GM18867 (cell line): ENCODE measurements around the gene RCC1.
"Not testable (repeated sequence)": the region's sequence is repeated elsewhere in the genome, so short reads cannot be mapped to it uniquely, and the experiment has no call there.

Source experiments
- ATAC-seq: cut with Tn5 transposase; IDR thresholded peaks from one replicate; pipeline ENCODE4 v1.9.1; 2021; ENCODE audit warnings: mild to moderate bottlenecking, moderate library complexity; ENCODE audit not compliant: unreplicated experiment

The RCC1 gene

DNA sequence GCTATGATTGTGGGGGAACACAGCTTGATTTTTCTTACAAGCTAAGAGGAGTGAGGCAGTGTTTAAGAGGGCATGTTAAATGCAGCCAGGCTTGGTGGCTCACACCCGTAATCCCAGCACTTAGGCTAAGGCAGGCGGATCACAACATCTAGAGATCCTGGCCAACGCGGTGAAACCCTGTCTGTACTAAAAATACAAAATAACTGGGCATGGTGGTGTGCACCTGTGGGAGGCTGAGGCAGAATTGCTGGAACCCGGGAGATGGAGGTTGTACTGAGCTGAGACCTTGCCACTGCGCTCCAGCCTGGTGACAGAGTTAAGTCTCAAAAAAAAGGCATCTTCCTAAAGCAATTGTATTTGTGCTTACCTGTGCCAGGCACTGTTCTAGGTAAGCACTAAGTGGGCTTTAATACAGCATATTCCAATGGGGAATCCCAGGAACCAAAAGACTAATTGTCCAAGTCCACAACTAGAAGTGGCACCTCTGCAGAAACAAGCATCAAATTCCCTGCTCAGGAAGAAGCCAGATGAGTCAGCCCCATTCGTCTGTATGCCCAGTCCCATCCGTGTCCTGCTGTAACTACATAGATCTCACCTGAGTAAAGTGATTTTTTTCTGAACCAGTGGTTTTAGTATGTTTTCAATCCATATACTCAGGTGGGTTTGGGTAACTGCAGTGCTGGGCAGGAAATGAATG is 4.6 kb downstream of the RCC1 start:
- ATAC-seq = no peak

DNA sequence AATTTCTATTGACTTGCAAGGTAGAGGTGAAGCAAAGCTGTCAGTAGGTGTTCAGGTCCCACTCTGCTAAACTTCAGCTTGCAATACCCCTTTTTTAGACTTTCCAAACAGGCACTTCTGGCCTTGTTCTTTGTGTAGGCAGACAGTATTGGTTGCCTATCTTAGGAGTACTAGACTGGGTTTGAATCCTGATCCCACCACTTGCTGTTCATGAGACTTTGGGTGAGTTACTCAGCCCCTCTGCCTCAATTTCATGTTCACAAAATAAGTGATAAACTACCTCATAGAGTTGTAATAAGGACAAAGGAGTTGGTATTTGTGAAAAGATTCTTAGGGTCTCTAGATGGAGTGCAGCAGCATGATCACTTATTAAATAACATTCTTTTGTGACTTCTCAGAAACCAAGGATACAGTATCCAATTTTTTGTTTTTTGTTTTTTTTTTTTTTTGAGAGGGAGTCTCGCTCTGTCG is 5.2 kb downstream of the RCC1 start:
- no peak for ATAC-seq

DNA sequence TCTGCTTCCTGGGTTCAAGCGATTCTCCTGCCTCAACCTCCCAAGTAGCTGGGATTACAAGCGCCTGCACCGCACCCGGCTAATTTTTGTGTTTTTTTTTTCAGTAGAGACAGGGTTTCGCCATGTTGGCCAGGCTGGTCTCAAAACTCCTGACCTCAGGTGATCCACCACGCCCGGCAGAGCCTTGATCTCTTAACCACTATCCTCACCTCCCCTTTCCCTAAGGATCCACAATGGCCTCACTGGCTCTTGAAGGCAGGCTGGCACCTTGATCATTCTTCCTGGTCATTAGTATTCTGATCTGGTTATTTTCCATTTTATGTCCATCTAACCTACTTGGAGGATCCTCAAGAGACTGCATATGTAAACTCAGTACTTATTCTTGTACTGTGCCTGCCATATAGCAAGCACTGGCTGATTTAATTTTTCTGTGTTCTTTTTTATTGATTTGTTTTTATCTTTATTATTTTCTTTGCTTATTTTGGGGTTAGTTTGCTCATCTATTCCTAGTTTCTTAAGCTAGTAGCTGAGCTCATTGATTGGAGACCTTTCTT is 6.3 kb downstream of the RCC1 start:
- no peak for ATAC-seq

DNA sequence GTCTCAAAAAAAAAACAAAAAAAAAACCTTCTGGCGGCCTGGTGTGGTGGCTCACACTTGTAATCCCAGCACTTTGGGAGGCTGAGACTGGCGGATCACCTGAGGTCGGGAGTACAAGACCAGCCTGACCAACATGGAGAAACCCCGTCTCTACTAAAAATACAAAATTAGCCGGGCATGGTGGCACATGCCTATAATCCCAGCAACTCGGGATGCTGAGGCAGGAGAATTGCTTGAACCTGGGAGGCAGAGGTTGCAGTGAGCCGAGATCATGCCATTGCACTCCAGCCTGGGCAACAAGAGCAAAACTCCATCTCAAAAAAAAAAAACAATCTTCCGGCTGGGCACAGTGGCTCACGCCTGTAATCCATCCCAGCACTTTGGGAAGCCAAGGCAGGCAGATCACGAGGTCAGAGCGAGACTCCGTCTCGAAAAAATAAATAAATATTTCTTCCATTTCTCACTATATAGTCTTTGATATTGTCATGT is 8.6 kb downstream of the RCC1 start:
- ATAC-seq = not testable (repeated sequence)

DNA sequence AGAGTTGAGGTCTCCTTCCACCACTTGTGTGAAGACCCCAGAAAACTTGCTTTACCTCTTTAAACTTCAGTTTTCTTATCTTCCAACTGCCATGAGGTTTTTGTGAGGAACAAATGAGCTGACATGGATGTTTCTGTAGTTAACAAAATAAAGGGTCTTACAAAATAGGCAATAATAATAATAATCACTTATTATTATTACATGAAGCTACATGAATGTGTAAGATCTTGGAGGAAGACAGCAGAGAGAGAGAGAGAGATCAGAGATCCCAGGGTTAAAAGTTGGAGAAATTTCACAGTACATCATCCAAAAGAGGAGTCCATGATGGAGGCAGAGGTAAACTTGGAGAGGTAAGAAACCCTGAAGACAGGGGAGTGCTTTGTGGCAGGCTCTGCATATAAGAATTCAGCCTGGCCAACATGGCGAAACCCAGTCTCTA is 10.7 kb downstream of the RCC1 start:
- ATAC-seq = no peak

DNA sequence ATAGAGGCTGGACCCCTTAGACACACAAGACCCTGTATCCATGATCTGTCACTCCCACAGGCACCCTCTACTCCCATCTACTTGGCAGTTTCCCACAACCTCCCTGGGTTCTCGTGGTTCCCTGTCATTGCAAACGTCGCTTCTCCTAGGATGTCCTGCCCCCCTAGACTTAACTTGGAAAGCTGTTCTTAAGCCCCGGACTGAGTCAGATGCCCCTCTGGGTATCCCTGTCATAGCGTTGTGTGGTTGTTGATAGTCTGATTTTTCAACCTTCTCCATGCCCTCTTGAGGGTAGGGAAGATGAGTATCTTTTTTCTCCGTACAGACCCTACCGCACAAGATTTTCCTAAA is 11.8 kb downstream of the RCC1 start:
- ATAC-seq = peak; percentile 1

DNA sequence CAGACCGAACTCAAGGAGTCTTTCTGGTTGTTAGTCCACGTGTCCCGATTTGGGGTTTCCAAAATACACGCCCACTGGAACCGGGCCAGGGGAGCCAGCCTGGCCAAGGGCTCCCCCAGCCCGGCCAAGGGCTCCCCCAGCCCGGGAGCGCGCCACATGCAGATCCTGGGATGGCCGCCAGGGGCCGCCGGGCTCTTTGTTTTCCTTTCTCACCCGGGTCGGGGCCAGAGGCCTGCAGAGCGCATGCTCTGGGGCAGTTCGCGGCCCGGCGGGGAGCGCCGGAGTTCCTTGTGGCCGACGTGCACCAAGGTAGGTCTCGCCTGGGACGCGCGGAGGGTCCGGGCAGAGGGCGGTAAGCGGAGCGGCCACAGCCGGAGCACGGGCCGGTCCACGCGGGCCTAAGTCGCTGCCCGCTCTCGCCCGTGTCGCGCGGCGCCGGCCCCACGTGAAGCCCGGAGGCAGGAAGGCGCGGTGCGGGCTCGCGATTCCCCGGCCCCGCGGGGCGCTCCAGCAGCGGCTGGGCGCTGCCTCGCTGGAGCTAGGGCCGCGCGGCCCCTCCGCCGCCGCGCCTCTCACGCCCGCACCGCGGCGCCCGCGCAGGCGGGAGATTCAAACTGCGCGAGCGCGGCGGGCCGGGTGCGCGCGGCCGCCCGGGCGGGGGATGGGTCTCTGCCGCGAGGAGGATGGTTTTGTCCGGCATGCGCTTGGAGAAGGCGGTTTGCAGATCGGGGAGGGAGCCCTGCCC is 12.3 kb downstream of the RCC1 start:
- ATAC-seq = peak; percentile 74

DNA sequence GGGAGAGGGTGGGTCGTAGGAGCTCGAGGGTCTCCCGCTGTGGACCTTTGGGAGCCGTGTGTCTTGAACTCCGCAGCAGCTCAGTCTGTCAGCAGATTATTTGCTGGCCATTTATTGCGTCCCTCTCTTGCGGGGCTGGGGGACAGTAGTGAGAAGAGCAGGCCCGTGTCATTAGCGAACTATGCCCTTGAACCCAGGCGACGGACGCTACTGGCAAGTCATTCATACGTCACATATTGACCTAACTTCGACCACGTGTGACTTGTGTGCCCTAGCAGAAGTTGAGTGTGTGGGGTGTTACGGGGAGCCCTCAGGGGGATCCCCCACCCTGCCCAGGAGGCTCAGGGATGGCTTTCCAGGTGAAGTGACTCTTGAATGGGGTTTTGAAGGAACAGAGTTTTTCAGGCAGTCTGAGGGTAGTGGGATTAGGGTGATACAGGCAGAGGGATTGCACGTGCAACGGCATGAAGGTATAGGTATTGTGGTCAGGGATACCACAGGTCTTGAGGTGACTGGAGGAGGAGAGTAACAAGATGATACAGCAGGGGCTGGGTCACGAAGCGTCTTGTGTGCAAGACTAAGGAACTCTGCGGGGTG is 13.0 kb downstream of the RCC1 start:
- ATAC-seq = peak; percentile 23

DNA sequence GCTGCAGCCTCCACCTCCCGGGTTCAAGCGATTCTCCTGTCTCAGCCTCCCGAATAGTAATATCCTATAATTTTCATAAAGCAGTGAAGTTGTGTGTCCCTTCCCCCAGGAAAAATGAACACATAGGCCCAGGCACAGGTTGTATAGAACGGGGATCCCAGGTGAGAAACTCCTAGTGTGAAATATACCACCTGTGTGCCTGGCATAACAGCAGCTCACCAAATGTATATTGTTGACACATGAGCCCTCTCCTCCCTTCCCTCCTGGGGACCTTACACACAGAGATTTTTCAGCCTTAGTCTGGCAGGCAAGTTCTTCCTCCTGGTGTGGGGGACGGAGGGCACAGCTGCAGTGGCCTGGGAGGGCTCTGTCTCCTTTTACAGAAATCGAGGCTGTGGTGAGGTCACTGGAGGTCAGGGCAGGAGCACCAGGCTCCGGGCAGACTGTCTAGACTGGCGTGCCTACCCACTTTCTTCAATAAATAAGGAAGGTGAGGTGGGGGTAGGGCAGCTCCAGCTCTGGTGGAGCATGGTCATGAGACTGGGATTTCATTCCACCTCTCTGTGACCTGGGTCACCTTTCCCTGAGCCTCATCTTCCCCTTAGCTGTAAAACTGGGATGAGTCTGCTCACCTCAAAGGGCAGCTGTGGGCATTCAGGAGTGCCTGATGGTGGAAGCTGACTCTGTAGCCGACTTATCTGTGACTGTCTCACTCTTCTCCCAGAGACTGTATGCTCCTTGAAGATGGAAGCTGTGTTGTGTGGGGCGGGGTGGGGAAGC is 14.3 kb downstream of the RCC1 start:
- no peak for ATAC-seq

DNA sequence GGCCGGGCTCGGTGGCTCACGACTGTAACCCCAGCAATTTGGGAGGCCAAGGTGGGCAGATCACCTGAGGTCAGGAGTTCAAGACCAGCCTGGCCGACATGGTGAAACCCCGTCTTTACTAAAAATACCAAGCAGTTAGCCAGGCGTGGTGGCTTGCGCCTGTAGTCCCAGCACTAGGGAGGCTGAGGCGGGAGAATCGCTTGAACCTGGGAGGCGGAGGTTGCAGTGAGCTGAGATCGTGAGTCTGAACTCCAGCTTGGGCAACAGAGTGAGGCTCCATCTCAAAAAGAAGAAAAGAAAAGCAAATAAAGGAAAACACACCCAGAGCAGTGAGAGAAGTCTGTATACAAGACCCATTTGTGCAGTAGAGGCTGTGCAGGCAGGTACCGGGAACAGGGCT is 15.0 kb downstream of the RCC1 start:
- ATAC-seq = not testable (repeated sequence)

DNA sequence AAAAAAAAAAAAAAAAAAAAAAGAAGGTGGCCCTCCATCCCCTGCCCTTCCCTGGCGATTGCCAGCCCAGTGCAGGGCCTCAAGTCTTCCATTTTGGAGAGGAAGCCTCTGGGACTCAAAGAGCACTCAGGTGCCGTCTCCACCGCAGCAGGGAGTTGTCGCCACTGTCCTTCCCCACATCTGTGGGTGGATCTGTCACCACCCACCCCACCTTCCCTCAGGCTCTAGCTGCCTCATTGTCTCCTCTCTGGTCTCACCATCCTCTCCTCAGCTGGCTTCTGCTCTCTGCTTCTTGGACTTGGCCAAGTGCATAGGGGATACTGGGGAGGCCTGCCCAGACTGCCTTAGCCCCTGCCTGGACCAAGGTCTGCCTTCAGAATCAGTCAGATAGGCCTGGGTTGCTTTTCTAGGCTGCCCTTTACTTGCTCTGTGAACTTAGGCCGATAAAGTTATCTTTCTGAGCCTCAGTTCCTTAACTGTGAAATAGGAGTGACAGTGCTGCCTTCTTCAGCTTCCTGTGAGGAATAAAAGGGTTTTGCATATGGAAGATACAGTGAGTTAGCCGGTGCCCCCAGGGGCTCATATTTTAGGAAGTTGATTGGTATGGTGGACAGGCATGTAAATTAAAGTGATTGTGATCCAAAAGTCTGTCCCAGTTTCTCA is 15.8 kb downstream of the RCC1 start:
- ATAC-seq = no peak

DNA sequence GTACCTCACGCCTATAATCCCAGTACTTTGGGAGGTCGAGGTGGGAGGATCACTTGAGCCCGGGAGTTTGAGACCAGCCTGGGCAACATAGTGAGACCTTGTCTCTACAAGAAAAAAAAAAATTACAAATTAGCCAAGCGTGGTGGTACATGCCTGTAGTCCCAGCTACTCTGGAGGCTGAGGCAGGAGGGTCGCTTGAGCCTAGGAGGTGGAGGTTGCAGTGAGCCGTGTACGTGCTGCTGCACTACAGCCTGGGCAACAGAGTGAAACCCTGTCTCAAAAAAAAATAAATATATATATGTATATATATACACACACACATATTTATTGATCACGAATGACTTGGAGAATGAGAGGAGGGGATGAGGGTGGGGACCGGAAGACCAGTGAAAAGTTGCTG is 16.7 kb downstream of the RCC1 start:
- not testable (repeated sequence) for ATAC-seq

DNA sequence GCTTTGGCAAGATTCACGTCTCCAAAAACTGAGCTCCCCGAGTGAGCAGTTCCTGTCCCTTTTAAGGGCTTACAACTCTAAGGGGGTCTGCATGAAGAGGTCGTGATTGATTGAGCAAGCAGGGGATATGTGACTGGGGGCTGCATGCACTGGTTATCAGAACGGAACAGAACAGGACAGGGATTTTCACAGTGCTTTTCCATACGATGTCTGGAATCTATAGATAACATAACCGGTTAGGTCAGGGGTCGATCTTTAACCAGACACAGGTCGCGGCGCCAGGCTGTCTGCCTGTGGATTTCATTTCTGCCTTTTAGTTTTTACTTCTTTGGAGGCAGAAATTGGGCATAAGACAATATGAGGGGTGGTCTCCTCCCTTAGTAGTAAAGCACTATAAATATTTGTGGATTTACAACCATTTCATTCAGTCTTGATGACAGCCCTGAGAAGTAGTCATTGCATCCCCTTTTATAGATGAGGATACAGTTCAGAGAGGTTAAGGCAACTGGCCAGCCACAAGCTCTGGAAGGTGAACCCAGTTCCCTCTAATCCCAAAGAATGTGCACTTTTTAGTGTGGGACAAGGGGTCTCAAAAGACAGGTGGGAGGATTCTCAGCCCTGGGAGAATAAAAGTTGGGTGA is 19.3 kb downstream of the RCC1 start:
- ATAC-seq = not testable (repeated sequence)

DNA sequence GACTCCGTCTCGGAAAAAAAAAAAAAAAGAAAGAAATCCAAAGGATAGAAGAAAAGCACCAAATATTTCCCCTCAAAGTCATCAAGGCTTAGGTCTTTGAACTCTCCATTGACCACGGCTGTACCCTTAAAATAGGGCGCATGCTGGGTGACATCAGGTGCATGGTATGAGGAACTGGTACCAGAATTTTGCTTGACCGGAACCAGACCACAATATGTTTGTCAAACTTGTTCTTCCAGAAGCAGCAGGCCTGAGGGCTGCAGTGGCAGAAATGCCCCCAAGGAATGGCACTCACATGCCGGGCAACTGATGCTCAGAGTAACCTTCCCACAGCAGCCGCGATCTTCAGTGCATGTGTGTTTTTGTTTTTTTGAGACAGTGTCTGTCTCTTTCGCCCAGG is 21.0 kb downstream of the RCC1 start:
- no peak for ATAC-seq

DNA sequence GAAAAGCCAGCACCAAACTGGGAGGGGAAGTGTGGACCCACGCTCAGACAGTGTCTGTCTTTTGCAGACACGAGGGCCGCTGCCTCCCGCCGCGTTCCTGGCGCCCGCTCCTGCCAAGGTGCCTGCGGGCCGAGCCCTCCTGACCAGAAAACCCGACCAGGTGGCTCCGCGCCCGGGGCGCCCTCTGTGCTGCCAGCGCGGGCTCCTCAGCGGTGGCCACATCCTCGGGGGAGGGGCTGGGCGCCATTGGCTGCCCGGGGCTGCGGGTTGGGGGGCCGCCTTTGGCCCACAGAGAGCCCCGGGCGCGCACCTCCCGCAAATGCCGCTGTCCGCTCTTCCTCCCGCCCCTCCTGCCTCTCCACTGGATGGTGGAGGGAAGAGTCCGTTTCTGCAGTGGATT is 24.6 kb downstream of the RCC1 start:
- no peak for ATAC-seq

DNA sequence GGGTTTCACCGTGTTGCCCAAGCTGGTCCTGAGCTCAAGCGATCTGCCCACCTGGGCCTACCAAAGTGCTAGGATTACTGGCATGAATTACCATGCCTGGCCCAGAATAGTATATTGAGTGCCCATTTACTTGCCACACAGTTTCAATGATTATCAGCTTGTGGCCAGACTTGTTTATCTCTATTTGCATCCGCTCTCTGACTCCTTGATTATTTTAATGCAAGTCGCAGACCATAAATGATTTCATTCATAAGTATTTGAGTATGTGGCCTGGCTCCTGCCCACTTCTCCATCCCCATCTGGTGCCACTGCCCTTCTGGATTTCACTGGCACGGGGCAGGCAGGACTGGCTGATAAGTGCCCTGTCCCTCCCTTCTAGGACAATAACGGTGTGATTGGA is 28.8 kb downstream of the RCC1 start:
- no peak for ATAC-seq

DNA sequence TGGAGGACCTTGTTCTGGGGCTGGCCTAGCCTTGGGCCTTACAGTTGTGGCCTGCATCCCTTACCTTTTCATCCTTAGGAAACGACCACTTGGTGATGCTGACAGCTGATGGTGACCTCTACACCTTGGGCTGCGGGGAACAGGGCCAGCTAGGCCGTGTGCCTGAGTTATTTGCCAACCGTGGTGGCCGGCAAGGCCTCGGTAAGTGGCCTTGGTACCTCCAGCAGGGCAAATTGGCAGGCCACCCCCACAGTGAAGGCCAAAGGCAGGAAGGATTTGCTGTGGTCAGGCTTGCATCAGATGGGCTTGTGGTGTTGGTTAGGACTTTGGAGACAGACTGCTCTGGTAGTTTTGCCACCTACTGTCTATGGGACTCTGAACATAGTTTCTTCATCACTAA is 29.3 kb downstream of the RCC1 start:
- no peak for ATAC-seq

DNA sequence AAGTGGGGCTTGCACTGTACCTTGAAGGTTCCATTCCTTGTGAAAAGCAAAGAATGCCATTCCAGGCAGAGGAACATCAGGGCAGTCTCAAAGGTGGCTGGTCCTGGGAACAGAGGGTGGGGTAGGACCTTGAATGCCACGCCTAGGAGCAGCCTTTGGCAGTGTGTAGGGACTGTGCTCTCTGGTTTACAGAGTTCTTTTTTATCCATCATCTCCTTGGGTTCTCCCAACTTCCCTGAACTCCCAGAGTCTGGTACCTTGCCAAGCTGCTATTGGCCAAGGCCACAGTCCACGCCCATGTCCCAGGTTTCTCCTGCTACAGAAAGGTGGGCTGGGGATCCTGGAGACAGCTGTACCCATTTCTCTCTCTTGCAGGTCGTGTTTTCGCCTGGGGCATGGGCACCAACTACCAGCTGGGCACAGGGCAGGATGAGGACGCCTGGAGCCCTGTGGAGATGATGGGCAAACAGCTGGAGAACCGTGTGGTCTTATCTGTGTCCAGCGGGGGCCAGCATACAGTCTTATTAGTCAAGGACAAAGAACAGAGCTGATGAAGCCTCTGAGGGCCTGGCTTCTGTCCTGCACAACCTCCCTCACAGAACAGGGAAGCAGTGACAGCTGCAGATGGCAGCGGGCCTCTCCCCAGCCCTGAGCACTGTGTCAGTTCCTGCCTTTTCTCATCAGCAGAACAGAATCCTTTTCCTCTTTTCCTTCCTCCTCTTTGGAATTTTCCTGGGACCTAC is 31.8 kb downstream of the RCC1 start:
- no peak for ATAC-seq

DNA sequence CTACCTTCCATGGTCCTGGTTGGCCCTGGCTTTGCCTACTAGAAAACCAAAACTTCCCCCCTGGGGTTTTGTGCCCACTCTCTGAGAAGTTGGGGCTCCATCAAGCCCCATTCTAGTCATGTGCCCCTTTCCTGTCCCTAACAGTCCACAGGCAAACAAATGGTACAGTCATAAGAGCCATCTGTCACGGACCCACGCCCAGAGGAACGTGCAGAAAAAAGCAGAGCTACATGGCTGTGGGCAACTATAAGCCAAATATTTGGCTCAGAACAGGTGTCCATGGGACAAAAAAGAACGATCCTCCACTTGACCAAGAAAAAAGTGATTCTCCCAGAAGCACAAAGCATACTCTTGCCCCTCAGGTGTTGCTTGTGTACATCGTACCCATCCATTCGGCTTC is 32.4 kb downstream of the RCC1 start:
- no peak for ATAC-seq
